OCI-LY7 (cell line): ENCODE results near the gene PCCA. TPM values are rescaled to one million over a fixed set of nuclear protein-coding genes. Genes with fewer than 3 reads are reported as not detected.

Experiments used
- BruUV-seq: library from RNA; stranded (reverse); fragments of 400-500 nt; replicated peaks from 2 replicates; lab custom pipeline; 2021; lab: Mats Ljungman, UMichigan
- CTCF ChIA-PET: fragments of 300-600 bp; sonication (Branson Sonifier 250); formaldehyde crosslinking; loops from one replicate; lab custom pipeline; 2022; ENCODE audit warnings: antibody characterized with exemption; ENCODE audit not compliant: unreplicated experiment; lab: Charles Lee
- POLR2A ChIA-PET: fragments of 300-600 bp; sonication (Branson Sonifier 250); formaldehyde crosslinking; loops from one replicate; lab custom pipeline; 2022; ENCODE audit warnings: antibody characterized with exemption; lab: Charles Lee
- DNase-seq: peaks from one replicate; pipeline ENCODE4 v3.0.0-alpha.2; 2015; ENCODE audit warnings: low spot score
- H2AFZ ChIP-seq: fragments of 200-600 bp; sonication (generic), shearing (Covaris generic); 2 replicates; pipeline ENCODE4 v1.6.1; 2014; ENCODE audit warnings: mild to moderate bottlenecking, antibody characterized with exemption, low read length, moderate library complexity
- H3K27ac ChIP-seq: fragments of 200-600 bp; sonication (generic); 2 replicates; pipeline ENCODE4 v1.5.1; 2014; ENCODE audit warnings: mixed run types, low read depth, mild to moderate bottlenecking, moderate library complexity, low read length, inconsistent platforms; ENCODE audit not compliant: poor library complexity, severe bottlenecking
- H3K36me3 ChIP-seq: fragments of 200-600 bp; sonication (generic); 2 replicates; pipeline ENCODE4 v1.6.1; 2014; ENCODE audit warnings: mild to moderate bottlenecking, antibody characterized with exemption, low read length, moderate library complexity, mixed read lengths; ENCODE audit not compliant: insufficient read depth
- H3K4me1 ChIP-seq: fragments of 200-600 bp; sonication (generic); 2 replicates; pipeline ENCODE4 v1.5.1; 2014; ENCODE audit warnings: mild to moderate bottlenecking, low read length; ENCODE audit not compliant: insufficient read depth, poor library complexity, severe bottlenecking
- H3K4me2 ChIP-seq: fragments of 200-600 bp; sonication (generic); 2 replicates; pipeline ENCODE4 v1.6.1; 2014; ENCODE audit warnings: mild to moderate bottlenecking, low read length
- H3K4me3 ChIP-seq: fragments of 200-600 bp; sonication (generic); 2 replicates; pipeline ENCODE4 v1.5.1; 2014; ENCODE audit warnings: mild to moderate bottlenecking, low read depth, low read length; ENCODE audit not compliant: poor library complexity, severe bottlenecking
- H3K79me2 ChIP-seq: fragments of 200-600 bp; sonication (generic); 2 replicates; pipeline ENCODE4 v1.6.1; 2016; ENCODE audit warnings: low read depth, mild to moderate bottlenecking, low read length, moderate library complexity, mixed read lengths; ENCODE audit not compliant: insufficient read depth
- H3K9me2 ChIP-seq: fragments of 200-600 bp; sonication (generic); 2 replicates; pipeline ENCODE4 v1.6.1; 2016; ENCODE audit warnings: mild to moderate bottlenecking, low read length, mixed read lengths; ENCODE audit not compliant: insufficient read depth
- H3K9me3 ChIP-seq: fragments of 200-600 bp; sonication (generic); 2 replicates; pipeline ENCODE4 v1.6.1; 2014; ENCODE audit warnings: mild to moderate bottlenecking, mixed run types, low read length, mixed read lengths
- H4K20me1 ChIP-seq: fragments of 200-600 bp; sonication (generic); 2 replicates; pipeline ENCODE4 v1.6.1; 2014; ENCODE audit warnings: mild to moderate bottlenecking, antibody characterized with exemption, low read length, moderate library complexity, mixed read lengths; ENCODE audit not compliant: insufficient read depth
- EZH2phosphoT487 ChIP-seq: fragments of 200-600 bp; sonication (generic); IDR thresholded peaks from 2 replicates; pipeline ENCODE4 v1.6.1; 2018; ENCODE audit warnings: low read depth, borderline replicate concordance, mild to moderate bottlenecking, mixed run types, antibody characterized with exemption, low read length, moderate library complexity, mixed read lengths
- intact Hi-C: fragments of 100-400 bp; cut with micrococcal nuclease; formaldehyde crosslinking; loops from one replicate; pipeline ENCODE4 v1.10.0; 2022; ENCODE audit not compliant: unreplicated experiment
- total RNA-seq, 2 experiments: library from RNA; depleted of rRNA in 1 of 2; stranded (reverse); fragments of >200 nt in 1 of 2; shearing (Covaris generic) in 1 of 2; gene quantifications; 2 replicates each; pipeline ENCODE4 v1.2.3, GENCODE V29; 2014 to 2022
- TF ChIP-seq, protein P1 (sequence below): fragments of 200-600 bp; sonication (generic); conservative IDR thresholded peaks from 2 replicates; pipeline ENCODE4 v1.5.1; 2014; ENCODE audit warnings: mild to moderate bottlenecking, antibody characterized with exemption, low read length, moderate library complexity, mixed read lengths

Gene PCCA
- total RNA-seq, 2 experiments from 2014 or later: 2.7 to 7.2 TPM

DNA sequence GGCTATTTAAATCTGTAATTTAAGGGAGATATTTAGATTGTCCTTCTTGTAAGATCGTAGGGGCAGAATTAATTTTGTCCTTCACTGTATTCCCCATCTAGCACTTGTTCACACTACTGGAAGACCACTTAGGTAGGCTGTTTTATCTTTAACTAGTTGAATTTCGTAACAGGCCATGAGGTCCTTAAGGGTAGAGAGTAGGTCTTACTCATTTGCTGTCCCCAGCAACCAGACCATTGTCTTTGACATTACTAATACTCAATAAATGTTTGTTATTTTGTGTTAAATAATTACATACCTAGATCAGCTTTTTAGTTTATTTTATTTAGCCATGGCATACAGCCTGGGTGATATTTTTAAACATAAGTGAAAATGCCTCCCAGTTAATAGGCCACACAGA, 177.1 kb downstream of the PCCA start:
- H3K79me2 ChIP-seq: no peaks in the 10 kb centered on the region
- no peak overlapping the region for H3K27ac ChIP-seq

DNA sequence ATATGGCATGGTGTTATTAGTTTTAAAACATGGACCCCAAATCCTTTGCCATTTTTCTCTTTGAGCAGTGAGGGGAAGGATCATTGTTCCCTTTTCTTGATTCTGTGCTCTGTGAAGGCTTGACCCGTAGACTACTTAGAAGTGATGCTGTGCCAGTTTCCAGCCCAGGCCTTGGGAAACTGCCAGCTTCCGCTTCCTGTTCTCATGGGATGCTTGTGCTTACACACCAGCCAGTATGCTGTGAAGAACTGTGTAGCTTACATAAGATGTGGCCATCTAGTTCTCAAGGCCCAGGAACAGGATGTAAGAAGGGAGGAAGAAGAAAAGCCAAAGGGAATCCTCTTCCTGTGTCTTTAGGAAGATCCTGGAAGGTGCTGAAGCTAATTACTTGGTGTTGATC, 180.9 kb downstream of the PCCA start:
- POLR2A ChIA-PET: no interaction called here
- H2AFZ ChIP-seq: no peak overlapping the region
- no peaks in the 10 kb centered on the region for H4K20me1 ChIP-seq
- no peak overlapping the region for H3K4me3 ChIP-seq
- H3K4me1 ChIP-seq: no peaks in the 10 kb centered on the region
- H3K9me2 ChIP-seq: no peaks in the 10 kb centered on the region
- intact Hi-C loops: no loop called here
- BruUV-seq: no TSS peak
- CTCF ChIA-PET: no interaction called here
- TF ChIP-seq EZH2phosphoT487: no peak
- TF ChIP-seq, protein P1, sequence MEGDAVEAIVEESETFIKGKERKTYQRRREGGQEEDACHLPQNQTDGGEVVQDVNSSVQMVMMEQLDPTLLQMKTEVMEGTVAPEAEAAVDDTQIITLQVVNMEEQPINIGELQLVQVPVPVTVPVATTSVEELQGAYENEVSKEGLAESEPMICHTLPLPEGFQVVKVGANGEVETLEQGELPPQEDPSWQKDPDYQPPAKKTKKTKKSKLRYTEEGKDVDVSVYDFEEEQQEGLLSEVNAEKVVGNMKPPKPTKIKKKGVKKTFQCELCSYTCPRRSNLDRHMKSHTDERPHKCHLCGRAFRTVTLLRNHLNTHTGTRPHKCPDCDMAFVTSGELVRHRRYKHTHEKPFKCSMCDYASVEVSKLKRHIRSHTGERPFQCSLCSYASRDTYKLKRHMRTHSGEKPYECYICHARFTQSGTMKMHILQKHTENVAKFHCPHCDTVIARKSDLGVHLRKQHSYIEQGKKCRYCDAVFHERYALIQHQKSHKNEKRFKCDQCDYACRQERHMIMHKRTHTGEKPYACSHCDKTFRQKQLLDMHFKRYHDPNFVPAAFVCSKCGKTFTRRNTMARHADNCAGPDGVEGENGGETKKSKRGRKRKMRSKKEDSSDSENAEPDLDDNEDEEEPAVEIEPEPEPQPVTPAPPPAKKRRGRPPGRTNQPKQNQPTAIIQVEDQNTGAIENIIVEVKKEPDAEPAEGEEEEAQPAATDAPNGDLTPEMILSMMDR: no peak
- DNase-seq: no peak
- H3K27ac ChIP-seq: no peak overlapping the region
- H3K79me2 ChIP-seq: no peaks in the 10 kb centered on the region
- H3K9me3 ChIP-seq: no peaks in the 10 kb centered on the region
- no peaks in the 10 kb centered on the region for H3K36me3 ChIP-seq
- no peak overlapping the region for H3K4me2 ChIP-seq

More for the DNA sequence above, 177.1 kb downstream of the PCCA start:
- H3K9me2 ChIP-seq: no peaks in the 10 kb centered on the region
- POLR2A ChIA-PET: no interaction called here
- TF ChIP-seq EZH2phosphoT487: no peak
- TF ChIP-seq, protein P1: no peak
- H4K20me1 ChIP-seq: no peaks in the 10 kb centered on the region
- CTCF ChIA-PET: no interaction called here
- intact Hi-C loops: no loop called here
- H3K4me2 ChIP-seq: no peak overlapping the region
- no peaks in the 10 kb centered on the region for H3K9me3 ChIP-seq
- H3K36me3 ChIP-seq: no peaks in the 10 kb centered on the region
- no peak overlapping the region for H3K4me3 ChIP-seq
- H2AFZ ChIP-seq: no peak overlapping the region
- BruUV-seq: no TSS peak
- no peak for DNase-seq
- no peaks in the 10 kb centered on the region for H3K4me1 ChIP-seq

DNA sequence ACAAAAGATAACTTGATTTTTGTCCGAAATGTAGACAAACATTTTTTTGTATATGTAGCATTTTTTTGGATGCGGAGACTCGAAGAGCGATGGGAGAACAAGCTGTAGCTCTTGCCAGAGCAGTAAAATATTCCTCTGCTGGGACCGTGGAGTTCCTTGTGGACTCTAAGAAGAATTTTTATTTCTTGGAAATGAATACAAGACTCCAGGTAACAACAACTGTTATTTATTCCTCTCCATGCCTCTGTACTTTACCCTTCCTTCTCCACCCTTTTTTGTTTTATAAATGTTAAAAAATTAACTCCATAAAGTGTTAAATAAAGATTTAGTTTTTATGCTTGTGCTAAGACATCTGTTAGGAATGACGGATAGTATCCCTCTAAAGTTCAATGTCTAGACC, 184.2 kb downstream of the PCCA start:
- Histone ChIP-seq H3K4me3 (no peak overlapping the region), H2AFZ (no peak overlapping the region), H3K36me3 (no peaks in the 10 kb centered on the region), H3K9me3 (no peaks in the 10 kb centered on the region), H4K20me1 (no peaks in the 10 kb centered on the region), H3K4me1 (no peaks in the 10 kb centered on the region), H3K27ac (no peak overlapping the region), H3K4me2 (no peak overlapping the region), H3K79me2 (no peaks in the 10 kb centered on the region), H3K9me2 (no peaks in the 10 kb centered on the region)
- CTCF ChIA-PET: no interaction called here
- TF ChIP-seq EZH2phosphoT487: no peak
- TF ChIP-seq, protein P1: no peak
- BruUV-seq: no TSS peak
- intact Hi-C loops: no loop called here
- POLR2A ChIA-PET: no interaction called here
- DNase-seq: no peak
